Eye (tissue), 1 donor: ENCODE results near the gene MMS22L.

ENCODE experiments used
- DNase-seq: peaks from one replicate; pipeline ENCODE4 v3.0.0-alpha.2; 2015

MMS22L gene

GRCh38 chr6:97282726-97283617 is at the start of gene MMS22L:
Gene MMS22L, minus strand, starts transcription at chr6:97283216. Its CDS starts 739 bp downstream, at chr6:97282477.
- DNase-seq = peak; percentile 98

- DNase-seq = no peak
Measured at GRCh38 chr6:97322811-97323210, 39.8 kb upstream of the MMS22L start.

GRCh38 chr6:97322226-97322625 is 39.2 kb upstream of the MMS22L start:
- no peak for DNase-seq

GRCh38 chr6:97316978-97317377 is 34.0 kb upstream of the MMS22L start:
- no peak for DNase-seq

- DNase-seq = no peak
Measured at GRCh38 chr6:97312241-97312640, 29.2 kb upstream of the MMS22L start.

- peak; percentile 49 for DNase-seq
Measured at GRCh38 chr6:97306544-97307320, 23.7 kb upstream of the MMS22L start.

- peak; percentile 25 for DNase-seq
Measured at GRCh38 chr6:97305414-97306066, 22.5 kb upstream of the MMS22L start.

GRCh38 chr6:97304701-97305100 is 21.7 kb upstream of the MMS22L start:
- DNase-seq = no peak

GRCh38 chr6:97294451-97294850 is 11.4 kb upstream of the MMS22L start:
- no peak for DNase-seq

- DNase-seq = no peak
Measured at GRCh38 chr6:97293198-97293696, 10.2 kb upstream of the MMS22L start.

- DNase-seq = no peak
Measured at GRCh38 chr6:97292671-97293070, 9.7 kb upstream of the MMS22L start.

- DNase-seq = no peak
Measured at GRCh38 chr6:97291896-97292295, 8.9 kb upstream of the MMS22L start.

- DNase-seq = no peak
Measured at GRCh38 chr6:97289332-97289731, 6.3 kb upstream of the MMS22L start.

- DNase-seq = no peak
Measured at GRCh38 chr6:97288188-97288587, 5.2 kb upstream of the MMS22L start.

GRCh38 chr6:97282238-97282725 is 734 bp downstream of the MMS22L start:
- DNase-seq = peak; percentile 48

GRCh38 chr6:97280766-97281165 is 2.2 kb downstream of the MMS22L start:
- DNase-seq = no peak

- no peak for DNase-seq
Measured at GRCh38 chr6:97275804-97276203, 7.2 kb downstream of the MMS22L start.

GRCh38 chr6:97269821-97270220 is 13.2 kb downstream of the MMS22L start:
- DNase-seq = no peak

- DNase-seq = no peak
Measured at GRCh38 chr6:97262676-97263075, 20.3 kb downstream of the MMS22L start.

- no peak for DNase-seq
Measured at GRCh38 chr6:97246842-97247241, 36.2 kb downstream of the MMS22L start.

GRCh38 chr6:97240222-97240621 is 42.8 kb downstream of the MMS22L start:
- no peak for DNase-seq

GRCh38 chr6:97231911-97232310 is 51.1 kb downstream of the MMS22L start:
- no peak for DNase-seq

GRCh38 chr6:97222903-97223302 is 60.1 kb downstream of the MMS22L start:
- peak; percentile 11 for DNase-seq
